Fibroblast of mammary gland (primary cell): Measurements from ENCODE around the gene ANO2.
"Not testable (repeated sequence)": the region's sequence is repeated elsewhere in the genome, so short reads cannot be mapped to it uniquely, and the experiment has no call there.

Experiments used
- DNase-seq: peaks from one replicate; pipeline ENCODE4 v3.0.0-alpha.2; 2010; ENCODE audit warnings: low read depth
- H3K4me3 ChIP-seq: 2 replicates; pipeline ENCODE4 v1.5.1; 2011; ENCODE audit warnings: low read depth, mild to moderate bottlenecking, low read length, moderate library complexity; ENCODE audit not compliant: control insufficient read depth
- CTCF ChIP-seq: conservative IDR thresholded peaks from 2 replicates; pipeline ENCODE4 v1.5.1; 2011; ENCODE audit warnings: low read depth, low read length, inconsistent platforms; ENCODE audit not compliant: control insufficient read depth, insufficient read depth

ANO2 gene

GRCh38 chr12:5554711-5555110 is 390.3 kb downstream of the ANO2 start:
- DNase-seq, result no peak
- H3K4me3 ChIP-seq, result no peak overlapping the region
- TF ChIP-seq CTCF, result no peak

- TF ChIP-seq CTCF, result no peak
- no peak for DNase-seq
- H3K4me3 ChIP-seq, result no peak overlapping the region
Observed at GRCh38 chr12:5549011-5549410, 396.0 kb downstream of the ANO2 start.

- H3K4me3 ChIP-seq, result no peak overlapping the region
- TF ChIP-seq CTCF, result no peak
- DNase-seq, result no peak
Observed at GRCh38 chr12:5548152-5548943, 396.7 kb downstream of the ANO2 start.

- H3K4me3 ChIP-seq, result no peak overlapping the region
- no peak for DNase-seq
- no peak for TF ChIP-seq CTCF
Observed at GRCh38 chr12:5546616-5547015, 398.4 kb downstream of the ANO2 start.

GRCh38 chr12:5537771-5538170 is 407.3 kb downstream of the ANO2 start:
- no peak overlapping the region for H3K4me3 ChIP-seq
- DNase-seq, result no peak
- TF ChIP-seq CTCF, result no peak

- not testable (repeated sequence) for DNase-seq, H3K4me3 ChIP-seq
Observed at GRCh38 chr12:5537026-5537615, 407.9 kb downstream of the ANO2 start.

- H3K4me3 ChIP-seq, result no peak overlapping the region
- no peak for DNase-seq
- no peak for TF ChIP-seq CTCF
Observed at GRCh38 chr12:5535541-5535940, 409.5 kb downstream of the ANO2 start.
